Lower lobe of right lung (tissue), 2 donors: ENCODE measurements around the gene PLSCR3. TPM values are rescaled to one million over a fixed set of nuclear protein-coding genes. Genes with fewer than 3 reads are reported as not detected.

Source experiments
- ATAC-seq, 2 donors: fragments of 200-7000 bp; cut with Tn5 transposase; one replicate each; pipeline ENCODE4 v1.9.1; 2020 to 2022; ENCODE audit warnings: mild to moderate bottlenecking in 2 of 2, moderate library complexity in 2 of 2
- DNase-seq: peaks from one replicate; pipeline ENCODE4 v3.0.0-alpha.2; 2020
- H3K27ac ChIP-seq: fragments of 200-600 bp; one replicate; pipeline ENCODE4 v1.8.0; 2022
- H3K27me3 ChIP-seq: fragments of 200-600 bp; one replicate; pipeline ENCODE4 v1.8.0; 2022; ENCODE audit warnings: low read depth
- H3K36me3 ChIP-seq: fragments of 200-600 bp; one replicate; pipeline ENCODE4 v1.8.0; 2022; ENCODE audit warnings: mild to moderate bottlenecking
- H3K4me1 ChIP-seq: fragments of 200-600 bp; one replicate; pipeline ENCODE4 v1.8.0; 2022
- H3K4me3 ChIP-seq: fragments of 200-600 bp; one replicate; pipeline ENCODE4 v1.8.0; 2022; ENCODE audit warnings: mild to moderate bottlenecking
- H3K9me3 ChIP-seq: fragments of 200-600 bp; one replicate; pipeline ENCODE4 v1.8.0; 2022
- CTCF ChIP-seq: fragments of 200-600 bp; IDR thresholded peaks from one replicate; pipeline ENCODE4 v1.8.0; 2022; ENCODE audit warnings: antibody characterized with exemption, mild to moderate bottlenecking
- intact Hi-C: fragments of 100-400 bp; cut with DNase I; formaldehyde crosslinking; loops from one replicate; pipeline ENCODE4 v1.11.0; 2022
- total RNA-seq: library from RNA; stranded (reverse); fragmentation: NEBNext Ultra II Directional; extraction: Animal tissue kit (Norgen Biotek cat#: 25700); gene quantifications from one replicate; pipeline ENCODE4 v1.2.1, GENCODE V29; 2021
- donor health status: DM: no; HTN: yes; CAD: no; lungs with severe emphysema.

The PLSCR3 gene
- total RNA-seq, 1 donor from 2014 or later = 27.1 TPM

- DNase-seq (no peak), ATAC-seq (no peak)
- intact Hi-C loops = no loop called here
Observed at GRCh38 chr17:7411427-7411750, 17.1 kb upstream of the PLSCR3 start.

GRCh38 chr17:7410634-7411426, 16.5 kb upstream of the PLSCR3 start:
- Histone ChIP-seq H3K4me3 (no peak overlapping the region), H3K36me3 (no peaks in the 10 kb centered on the region), H3K27me3 (no peaks in the 10 kb centered on the region), H3K27ac (no peak overlapping the region), H3K9me3 (no peaks in the 10 kb centered on the region), H3K4me1 (no peaks in the 10 kb centered on the region)
- ATAC-seq (no peak), DNase-seq (no peak)
- intact Hi-C loops = no loop called here
- no peak for TF ChIP-seq CTCF

More at GRCh38 chr17:7411427-7411750, 17.1 kb upstream of the PLSCR3 start:
- Histone ChIP-seq H3K4me1 (no peaks in the 10 kb centered on the region), H3K9me3 (no peaks in the 10 kb centered on the region), H3K4me3 (no peak overlapping the region), H3K36me3 (no peaks in the 10 kb centered on the region), H3K27me3 (no peaks in the 10 kb centered on the region), H3K27ac (no peak overlapping the region)
- TF ChIP-seq CTCF = no peak

GRCh38 chr17:7409716-7410115, 15.4 kb upstream of the PLSCR3 start:
- ATAC-seq (no peak), DNase-seq (no peak)
- intact Hi-C loops = no loop called here
- Histone ChIP-seq H3K36me3 (no peaks in the 10 kb centered on the region), H3K27ac (no peak overlapping the region), H3K4me3 (no peak overlapping the region), H3K9me3 (no peaks in the 10 kb centered on the region), H3K4me1 (peaks cover 6% of the 10 kb centered on the region), H3K27me3 (no peaks in the 10 kb centered on the region)
- TF ChIP-seq CTCF = no peak

- Histone ChIP-seq H3K9me3 (no peaks in the 10 kb centered on the region), H3K27me3 (no peaks in the 10 kb centered on the region), H3K4me1 (peaks cover 6% of the 10 kb centered on the region), H3K27ac (no peak overlapping the region), H3K4me3 (no peak overlapping the region), H3K36me3 (no peaks in the 10 kb centered on the region)
- TF ChIP-seq CTCF = no peak
- no peak for DNase-seq
- no peak for ATAC-seq
- intact Hi-C loops = no loop called here
Observed at GRCh38 chr17:7408863-7409262, 14.5 kb upstream of the PLSCR3 start.

GRCh38 chr17:7408252-7408727, 14.0 kb upstream of the PLSCR3 start:
- Histone ChIP-seq H3K27me3 (no peaks in the 10 kb centered on the region), H3K27ac (no peak overlapping the region), H3K4me3 (no peak overlapping the region), H3K4me1 (peaks cover 7% of the 10 kb centered on the region), H3K36me3 (no peaks in the 10 kb centered on the region), H3K9me3 (no peaks in the 10 kb centered on the region)
- DNase-seq (no peak), ATAC-seq (no peak)
- no peak for TF ChIP-seq CTCF
- intact Hi-C loops = no loop called here
